Ishikawa (cell line): Measurements from ENCODE around the gene SLC38A9.

ENCODE experiments used
- CEBPB ChIP-seq: IDR thresholded peaks from 2 replicates; pipeline ENCODE4 v1.6.1; 2012
- CREB1 ChIP-seq: IDR thresholded peaks from 2 replicates; pipeline ENCODE4 v1.6.1; 2012; ENCODE audit warnings: low read depth
- EGR1 ChIP-seq: IDR thresholded peaks from 2 replicates; pipeline ENCODE4 v1.6.1; 2012
- EP300 ChIP-seq: IDR thresholded peaks from 2 replicates; pipeline ENCODE4 v1.6.1; 2012; ENCODE audit warnings: borderline replicate concordance
- FOXM1 ChIP-seq: IDR thresholded peaks from 2 replicates; pipeline ENCODE4 v1.6.1; 2012; ENCODE audit warnings: low read depth, borderline replicate concordance
- MAX ChIP-seq: IDR thresholded peaks from 2 replicates; pipeline ENCODE4 v1.6.1; 2012
- NFIC ChIP-seq: IDR thresholded peaks from 2 replicates; pipeline ENCODE4 v1.6.1; 2012
- RAD21 ChIP-seq: IDR thresholded peaks from 2 replicates; pipeline ENCODE4 v1.6.1; 2012; ENCODE audit warnings: low read depth
- REST ChIP-seq: IDR thresholded peaks from 2 replicates; pipeline ENCODE4 v1.6.1; 2012; ENCODE audit warnings: low read depth, mild to moderate bottlenecking
- TAF1 ChIP-seq: IDR thresholded peaks from 2 replicates; pipeline ENCODE4 v1.6.1; 2012; ENCODE audit warnings: low read depth, mild to moderate bottlenecking
- TCF12 ChIP-seq: IDR thresholded peaks from 2 replicates; pipeline ENCODE4 v1.6.1; 2012; ENCODE audit warnings: low read depth
- TEAD4 ChIP-seq: IDR thresholded peaks from 2 replicates; pipeline ENCODE4 v1.6.1; 2012
- USF1 ChIP-seq: IDR thresholded peaks from 2 replicates; pipeline ENCODE4 v1.6.1; 2012
- YY1 ChIP-seq: IDR thresholded peaks from 2 replicates; pipeline ENCODE4 v1.6.1; 2012; ENCODE audit warnings: low read depth
- ZBTB7A ChIP-seq: IDR thresholded peaks from 2 replicates; pipeline ENCODE4 v1.6.1; 2012; ENCODE audit warnings: low read depth

Gene SLC38A9

GRCh38 chr5:55701462-55702103, 10.5 kb downstream of the SLC38A9 start:
- TF ChIP-seq RAD21 (no peak), TCF12 (no peak), MAX (no peak), NFIC (no peak), ZBTB7A (no peak), CREB1 (no peak), FOXM1 (no peak), EGR1 (no peak), YY1 (no peak), TEAD4 (no peak), EP300 (no peak), TAF1 (no peak), REST (no peak), CEBPB (no peak), USF1 (no peak)

GRCh38 chr5:55700745-55701144, 11.4 kb downstream of the SLC38A9 start:
- TF ChIP-seq TCF12, result no peak
- TF ChIP-seq REST, result no peak
- TF ChIP-seq TAF1, result no peak
- TF ChIP-seq ZBTB7A, result no peak
- TF ChIP-seq FOXM1, result no peak
- no peak for TF ChIP-seq TEAD4
- TF ChIP-seq CREB1, result no peak
- TF ChIP-seq MAX, result no peak
- no peak for TF ChIP-seq EGR1
- no peak for TF ChIP-seq YY1
- no peak for TF ChIP-seq RAD21
- TF ChIP-seq USF1, result no peak
- TF ChIP-seq NFIC, result no peak
- TF ChIP-seq EP300, result no peak
- no peak for TF ChIP-seq CEBPB

- TF ChIP-seq EGR1 (no peak), REST (no peak), TEAD4 (no peak), TCF12 (no peak), RAD21 (no peak), NFIC (no peak), MAX (no peak)
Observed at GRCh38 chr5:55699041-55699688, 13.0 kb downstream of the SLC38A9 start.

GRCh38 chr5:55694152-55694830, 17.8 kb downstream of the SLC38A9 start:
- TF ChIP-seq TCF12 (no peak), RAD21 (peak; percentile 51)
